Hematopoietic multipotent progenitor cell treated with erythropoietin and hydrocortisone succinate and interleukin-3 and kit ligand, for 8 days (in vitro differentiated cells): ENCODE measurements around the gene ZNF207.
"Not testable (repeated sequence)": the region's sequence is repeated elsewhere in the genome, so short reads cannot be mapped to it uniquely, and the experiment has no call there.

Experiments used
- DNase-seq: peaks from one replicate; pipeline ENCODE4 v3.0.0-alpha.2; 2015

ZNF207 gene

GRCh38 chr17:32349854-32350665 lies at the start of gene ZNF207:
TSS of gene ZNF207 (plus strand) at chr17:32350157. CDS start at chr17:32350286, 129 bp downstream.
- DNase-seq: peak; percentile 97

DNA sequence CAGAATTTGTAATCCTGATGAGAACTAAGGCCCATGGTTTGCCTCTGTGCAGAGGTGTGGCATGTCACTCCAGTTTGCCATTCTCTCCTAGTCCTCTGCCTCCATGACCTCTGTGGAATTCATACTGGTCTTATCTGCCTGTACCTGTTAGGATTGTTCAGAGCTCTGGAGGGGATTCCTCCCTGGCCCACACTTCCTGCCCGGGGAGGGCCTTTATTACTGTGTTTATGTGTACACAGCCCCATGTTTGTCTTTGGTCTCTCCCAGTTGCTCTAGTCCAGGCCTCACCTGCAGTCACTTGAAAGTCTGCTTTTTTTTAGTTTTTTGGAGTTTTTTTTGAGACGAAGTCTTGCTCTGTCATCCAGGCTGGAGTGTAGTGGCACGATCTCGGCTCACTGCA lies 47.9 kb upstream of the ZNF207 start:
- DNase-seq: no peak

DNA sequence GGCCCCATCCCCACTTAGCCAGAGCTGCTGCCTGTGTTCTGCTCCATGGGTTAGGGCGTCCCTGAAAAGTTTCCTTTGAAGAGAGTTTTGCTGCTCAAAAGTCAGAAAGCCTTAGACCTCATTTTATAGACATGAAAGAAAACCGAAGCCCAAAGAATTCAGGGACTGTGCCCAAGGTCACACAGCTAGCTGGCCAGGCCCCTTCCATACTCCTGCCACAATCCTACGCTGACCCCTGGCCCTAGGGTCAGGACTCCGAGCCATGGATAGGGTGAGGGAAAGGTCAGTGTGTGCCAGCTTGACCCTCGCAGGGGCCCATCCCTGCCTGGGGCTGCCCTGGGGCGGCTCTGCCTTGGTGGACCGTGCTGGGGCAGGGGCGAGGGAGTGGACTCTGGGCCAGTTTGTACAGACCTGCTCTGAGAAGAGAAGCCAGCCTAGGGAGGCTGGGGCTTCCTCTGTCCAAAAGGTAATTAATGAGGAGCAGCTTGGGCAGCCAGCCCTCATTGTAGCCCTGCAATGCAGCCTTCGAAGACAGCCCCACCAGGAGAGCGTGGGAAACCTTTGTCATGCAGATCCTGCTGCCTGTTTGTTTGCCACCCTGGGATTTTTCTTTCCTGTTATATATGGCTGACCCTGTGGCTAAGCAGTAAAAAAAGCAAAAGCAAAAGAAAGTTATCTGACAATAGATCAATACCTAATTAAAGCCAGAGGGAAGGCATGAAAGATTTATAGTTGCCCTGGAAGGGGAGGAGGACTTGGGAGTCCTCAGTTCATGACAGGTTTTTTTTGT lies 46.9 kb upstream of the ZNF207 start:
- no peak for DNase-seq

GRCh38 chr17:32303781-32304288 lies 46.1 kb upstream of the ZNF207 start:
- DNase-seq: no peak

DNA sequence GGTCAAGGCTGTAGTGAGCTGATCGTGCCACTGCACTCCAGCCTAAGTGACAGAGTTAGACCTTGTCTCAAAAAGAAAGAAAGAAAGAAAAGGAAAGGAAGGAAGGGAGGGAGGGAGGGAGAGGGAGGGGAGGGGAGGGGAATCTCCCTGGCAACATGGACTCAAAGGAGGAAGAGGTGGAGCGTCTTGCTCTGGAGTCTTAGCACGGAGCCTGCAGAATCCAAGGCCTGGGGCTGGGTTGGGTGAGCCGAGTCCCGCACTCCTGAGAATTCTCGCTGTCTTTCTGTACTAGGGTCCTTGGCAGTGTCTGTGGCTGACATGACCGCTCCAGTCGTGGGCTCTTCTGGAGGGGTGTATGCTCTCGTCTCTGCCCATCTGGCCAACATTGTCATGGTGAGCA lies 44.9 kb upstream of the ZNF207 start:
- no peak for DNase-seq

DNA sequence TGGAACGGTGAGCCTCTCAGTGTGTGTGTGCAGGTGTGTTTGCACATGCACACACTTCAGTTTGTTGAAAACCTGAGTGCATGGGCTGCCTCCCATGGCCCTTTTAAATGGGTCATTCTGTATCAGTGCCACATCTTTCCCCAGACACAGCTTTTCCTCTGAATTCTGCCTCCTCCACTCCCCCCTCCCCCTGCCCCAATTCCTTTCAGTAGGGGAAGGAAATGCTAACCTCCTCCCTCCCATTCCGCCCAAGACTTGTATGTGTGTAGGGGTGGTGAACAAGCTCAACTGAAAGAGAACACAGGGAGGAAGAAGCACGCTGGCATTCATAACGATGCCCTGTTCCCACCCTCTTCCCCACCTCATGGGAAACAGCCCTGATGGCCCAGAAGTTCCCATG lies 42.3 kb upstream of the ZNF207 start:
- no peak for DNase-seq

DNA sequence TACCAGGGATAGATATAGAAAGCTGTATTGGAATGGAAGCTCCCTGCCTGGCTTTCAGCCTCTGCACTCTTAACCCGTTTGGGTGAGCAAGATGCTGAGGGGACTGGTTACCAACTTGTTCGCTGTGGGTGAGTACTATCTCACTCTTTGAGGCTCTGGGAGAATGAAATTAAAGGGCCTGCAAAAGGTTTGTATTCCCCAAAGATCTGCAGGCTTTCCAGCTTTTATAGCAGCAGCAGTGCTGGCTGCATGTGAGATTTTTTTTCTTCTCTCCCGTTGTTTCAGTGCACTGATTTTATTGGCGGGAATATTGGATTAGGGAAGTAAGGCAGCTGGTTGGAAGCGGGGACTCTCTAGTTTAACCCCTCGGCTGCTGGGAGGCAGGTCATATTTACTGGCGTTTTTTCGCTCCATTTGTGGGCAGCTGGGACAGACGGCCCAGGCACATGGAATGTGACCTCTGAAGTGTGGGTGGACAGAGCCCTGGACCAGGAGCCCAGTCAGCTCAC lies 38.9 kb upstream of the ZNF207 start:
- DNase-seq: no peak

GRCh38 chr17:32314636-32315035 lies 35.3 kb upstream of the ZNF207 start:
- DNase-seq: no peak

GRCh38 chr17:32315171-32315570 lies 34.8 kb upstream of the ZNF207 start:
- DNase-seq: no peak

GRCh38 chr17:32316653-32317052 lies 33.3 kb upstream of the ZNF207 start:
- DNase-seq: not testable (repeated sequence)

DNA sequence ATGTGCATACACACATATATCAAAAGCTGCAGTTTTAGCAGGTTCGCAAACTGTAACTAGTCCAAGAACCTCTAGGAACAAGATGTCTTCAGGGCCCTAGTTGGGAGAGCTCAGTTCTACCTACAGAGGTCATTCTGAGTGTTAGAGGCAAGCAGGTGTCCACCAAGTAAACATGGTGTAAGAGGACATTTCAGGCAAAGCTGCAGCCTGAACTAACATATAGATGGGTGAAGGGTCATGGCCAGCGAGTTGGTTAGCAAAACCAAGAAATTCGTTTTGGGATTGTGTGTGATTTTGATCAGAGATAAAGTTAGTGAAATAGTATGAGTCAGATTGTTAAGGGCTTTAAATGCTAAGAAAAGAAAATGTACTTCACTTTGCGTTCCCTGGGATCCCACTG lies 32.6 kb upstream of the ZNF207 start:
- no peak for DNase-seq

- no peak for DNase-seq
These were observed 31.9 kb upstream of the ZNF207 start for GRCh38 chr17:32318071-32318470.

- DNase-seq: peak; percentile 80
These were observed 30.4 kb upstream of the ZNF207 start for GRCh38 chr17:32319548-32319905.

DNA sequence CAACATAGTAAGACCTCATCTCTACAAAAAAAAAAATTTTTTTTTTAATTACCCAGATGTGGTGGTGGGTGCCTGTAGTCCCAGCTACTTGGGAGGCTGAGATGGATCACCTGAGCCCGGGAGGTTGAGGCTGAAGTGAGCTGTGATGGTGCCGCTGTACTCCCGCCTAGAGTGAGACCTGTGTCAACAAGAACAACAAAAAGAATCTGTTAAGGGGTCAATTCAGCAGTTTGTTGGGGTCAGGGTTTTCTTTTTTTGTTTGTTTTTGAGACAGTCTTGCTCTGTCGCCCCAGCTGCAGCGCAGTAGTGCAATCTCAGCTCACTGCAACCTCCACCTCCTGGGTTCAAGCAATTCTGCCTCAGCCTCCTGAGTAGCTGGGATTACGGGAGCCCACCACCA lies 29.9 kb upstream of the ZNF207 start:
- not testable (repeated sequence) for DNase-seq

GRCh38 chr17:32320847-32321246 lies 29.1 kb upstream of the ZNF207 start:
- DNase-seq: no peak

DNA sequence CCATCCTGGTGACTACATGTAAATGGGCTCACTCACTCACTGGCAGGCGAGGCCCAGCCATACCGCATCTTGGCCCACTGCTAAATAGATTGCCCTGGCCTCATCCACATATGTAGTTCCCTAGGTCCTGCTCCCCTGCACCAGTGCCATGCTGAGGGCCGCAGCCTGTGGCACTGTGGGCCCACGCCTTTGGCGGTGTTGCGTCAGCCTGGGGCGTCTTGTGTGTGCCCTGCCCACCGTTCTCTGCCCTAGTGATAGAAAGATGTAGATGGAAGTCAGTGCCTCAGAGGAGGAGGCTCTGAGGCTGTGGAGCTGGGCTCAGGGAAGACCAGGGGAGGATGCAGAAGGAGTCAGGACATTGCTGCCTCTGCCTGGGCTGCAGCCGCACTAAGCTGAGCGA lies 26.9 kb upstream of the ZNF207 start:
- DNase-seq: no peak

DNA sequence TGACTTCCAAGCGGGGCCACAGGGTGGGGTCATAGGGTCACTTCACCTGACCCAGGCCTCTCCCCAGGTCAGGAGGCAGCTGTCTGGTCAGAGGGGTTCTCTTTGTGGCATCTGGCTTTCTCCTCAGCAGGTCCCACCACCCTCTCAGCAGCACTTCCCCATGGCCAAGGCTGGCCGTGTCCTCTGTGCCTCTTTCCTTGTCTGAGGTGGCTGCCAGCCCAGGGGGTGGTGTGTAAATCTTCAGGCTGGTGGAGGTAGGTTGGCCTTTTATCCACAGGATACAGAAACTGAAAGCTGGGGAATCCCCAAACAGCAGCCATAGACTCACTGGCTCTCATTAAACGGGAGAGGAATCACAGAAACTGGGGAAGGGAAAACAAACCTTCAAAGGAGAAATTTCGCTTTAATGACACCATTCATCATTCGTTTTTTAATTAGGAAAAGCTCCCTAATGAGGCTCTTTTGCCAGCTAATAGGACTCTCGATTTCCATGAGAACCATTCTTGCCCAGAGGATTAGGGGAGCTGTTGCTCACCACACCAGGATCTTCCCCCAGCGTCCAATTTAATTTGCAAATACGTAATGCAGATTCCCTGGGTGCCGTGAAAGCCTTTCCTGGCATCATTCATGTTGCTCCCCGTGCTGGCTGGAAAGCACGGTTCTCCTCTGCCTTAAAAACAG lies 26.0 kb upstream of the ZNF207 start:
- no peak for DNase-seq

- DNase-seq: no peak
These were observed 22.0 kb upstream of the ZNF207 start for GRCh38 chr17:32327911-32328310.

DNA sequence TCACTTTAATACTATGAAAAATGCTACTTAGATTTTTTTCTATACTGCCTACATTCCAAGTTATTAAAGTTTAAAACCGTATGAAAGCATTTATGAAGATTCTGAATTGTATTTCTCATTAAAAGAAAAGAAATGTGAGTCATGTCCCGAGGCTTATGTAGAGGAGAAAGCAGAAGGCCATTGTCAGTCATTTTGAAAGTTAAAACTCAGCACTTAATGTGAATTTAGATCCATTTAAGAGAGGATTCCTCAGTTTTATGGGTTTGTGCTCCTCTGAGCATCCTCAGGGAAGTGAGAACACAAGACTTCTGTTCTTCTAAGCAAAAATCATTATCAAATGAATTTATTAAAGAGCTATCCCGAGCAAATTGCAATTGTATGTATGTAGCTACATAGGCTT lies 19.8 kb upstream of the ZNF207 start:
- DNase-seq: no peak

DNA sequence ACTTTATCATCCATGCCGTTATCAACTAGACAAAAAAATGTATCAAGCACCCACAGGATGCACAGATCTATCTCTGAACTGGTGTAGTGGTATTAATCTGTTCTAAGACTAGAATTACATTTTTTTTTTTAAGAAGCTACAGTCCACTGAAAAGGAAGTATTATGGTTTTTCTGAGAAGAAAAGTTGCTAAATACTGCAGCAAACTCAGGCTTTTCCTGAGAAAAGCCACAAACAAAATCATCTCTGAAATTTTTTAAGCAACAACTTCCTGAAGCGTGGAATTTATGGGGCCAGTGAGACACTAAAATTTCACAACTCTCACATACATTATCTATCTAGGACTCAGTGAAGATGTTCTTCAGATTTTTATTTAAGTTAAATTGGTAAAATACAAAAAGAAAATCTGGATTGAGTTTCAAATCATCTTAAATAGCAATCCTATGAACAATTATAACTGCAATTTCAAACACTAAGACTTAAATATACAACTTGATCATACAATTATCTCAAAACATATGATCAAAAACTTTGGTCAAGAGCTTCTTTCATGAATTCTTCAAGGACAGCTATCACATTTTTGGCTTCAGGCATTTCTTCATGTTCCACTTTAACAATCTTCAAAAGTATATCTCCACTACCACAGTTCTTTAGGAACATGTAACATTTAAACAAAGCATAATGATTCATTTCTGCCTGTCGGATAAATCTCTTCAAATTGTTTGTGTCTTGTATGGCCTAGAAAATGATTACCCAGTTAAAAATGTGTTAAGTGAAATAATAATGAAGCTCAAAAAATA lies 18.5 kb upstream of the ZNF207 start:
- peak; percentile 28 for DNase-seq

DNA sequence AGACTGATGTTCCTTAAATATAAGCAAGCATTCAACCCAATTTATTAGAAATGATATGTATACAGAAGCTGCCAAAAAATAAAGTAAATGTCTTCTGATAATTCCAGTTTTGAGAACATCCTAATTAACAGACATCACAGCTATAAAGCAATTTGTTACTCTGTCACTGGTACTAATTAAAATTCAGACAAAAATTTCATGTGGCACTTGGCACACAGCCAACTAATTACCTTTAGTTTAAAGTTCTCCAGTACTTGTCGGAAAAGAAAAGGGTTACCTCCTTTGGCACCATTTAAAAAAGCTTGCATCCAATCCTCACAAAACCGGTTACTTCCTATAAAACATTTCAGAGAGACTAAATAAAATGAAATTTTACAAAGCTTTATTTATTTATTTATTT lies 16.8 kb upstream of the ZNF207 start:
- DNase-seq: no peak

- no peak for DNase-seq
These were observed 14.9 kb upstream of the ZNF207 start for GRCh38 chr17:32335046-32335445.
